ENCODE data around the gene EED.

EED gene

DNA sequence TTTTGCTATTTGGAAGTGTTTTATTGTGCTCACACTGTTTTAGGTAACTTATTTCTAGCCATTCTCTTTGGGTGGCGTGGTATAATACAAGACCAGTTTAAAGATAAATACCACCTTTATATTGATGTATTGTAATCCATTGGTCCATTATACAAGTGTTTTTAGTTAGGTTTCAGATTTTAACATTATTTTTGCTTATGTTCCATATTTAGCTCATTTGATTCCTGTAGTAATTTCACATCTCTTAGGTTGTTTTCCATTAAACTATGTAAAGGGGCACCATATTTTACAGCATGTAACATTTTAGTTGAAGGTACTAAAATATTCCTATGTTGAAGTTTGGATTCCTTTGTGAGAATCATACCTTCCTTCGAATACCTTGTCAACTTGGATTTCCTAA is 20.1 kb downstream of the EED start:
- no peak for DNase-seq (ENCODE audit: low spot score)
- TF ChIP-seq, protein P1, sequence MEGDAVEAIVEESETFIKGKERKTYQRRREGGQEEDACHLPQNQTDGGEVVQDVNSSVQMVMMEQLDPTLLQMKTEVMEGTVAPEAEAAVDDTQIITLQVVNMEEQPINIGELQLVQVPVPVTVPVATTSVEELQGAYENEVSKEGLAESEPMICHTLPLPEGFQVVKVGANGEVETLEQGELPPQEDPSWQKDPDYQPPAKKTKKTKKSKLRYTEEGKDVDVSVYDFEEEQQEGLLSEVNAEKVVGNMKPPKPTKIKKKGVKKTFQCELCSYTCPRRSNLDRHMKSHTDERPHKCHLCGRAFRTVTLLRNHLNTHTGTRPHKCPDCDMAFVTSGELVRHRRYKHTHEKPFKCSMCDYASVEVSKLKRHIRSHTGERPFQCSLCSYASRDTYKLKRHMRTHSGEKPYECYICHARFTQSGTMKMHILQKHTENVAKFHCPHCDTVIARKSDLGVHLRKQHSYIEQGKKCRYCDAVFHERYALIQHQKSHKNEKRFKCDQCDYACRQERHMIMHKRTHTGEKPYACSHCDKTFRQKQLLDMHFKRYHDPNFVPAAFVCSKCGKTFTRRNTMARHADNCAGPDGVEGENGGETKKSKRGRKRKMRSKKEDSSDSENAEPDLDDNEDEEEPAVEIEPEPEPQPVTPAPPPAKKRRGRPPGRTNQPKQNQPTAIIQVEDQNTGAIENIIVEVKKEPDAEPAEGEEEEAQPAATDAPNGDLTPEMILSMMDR (IDR thresholded peaks at IDR 0.05; ENCODE audit: extremely low read depth, missing control alignments) = no peak

DNA sequence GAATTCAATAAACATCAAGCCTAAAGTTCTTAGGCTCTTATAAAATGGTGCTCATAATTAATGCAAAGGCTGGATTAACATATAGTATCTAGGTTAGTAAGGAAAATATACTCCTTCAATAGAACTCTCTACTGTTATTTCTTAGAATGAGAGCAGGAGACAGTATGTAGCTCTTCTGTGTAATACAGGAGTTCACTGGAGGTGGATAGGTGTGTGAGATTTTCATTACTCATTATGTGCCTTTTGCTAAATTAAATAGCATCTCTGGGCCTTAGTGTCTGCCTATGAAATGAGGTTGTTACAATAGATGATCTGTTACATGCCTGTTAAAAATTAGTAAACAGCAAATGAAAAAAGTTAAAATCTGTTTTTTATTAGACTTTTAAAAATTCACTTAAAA is 20.6 kb downstream of the EED start:
- TF ChIP-seq, protein P1 (IDR thresholded peaks at IDR 0.05; ENCODE audit: extremely low read depth, missing control alignments) = no peak
- no peak for DNase-seq (ENCODE audit: low spot score)

- no peak for DNase-seq (ENCODE audit: low spot score)
- TF ChIP-seq, protein P1 (IDR thresholded peaks at IDR 0.05; ENCODE audit: extremely low read depth, missing control alignments) = no peak
Measured at GRCh38 chr11:86269645-86270044, 25.1 kb downstream of the EED start.

- DNase-seq (ENCODE audit: low spot score) = no peak
- TF ChIP-seq, protein P1 (IDR thresholded peaks at IDR 0.05; ENCODE audit: extremely low read depth, missing control alignments) = no peak
Measured at GRCh38 chr11:86274503-86274902, 29.9 kb downstream of the EED start.

GRCh38 chr11:86274999-86275398 is 30.4 kb downstream of the EED start:
- DNase-seq (ENCODE audit: low spot score) = no peak
- TF ChIP-seq, protein P1 (IDR thresholded peaks at IDR 0.05; ENCODE audit: extremely low read depth, missing control alignments) = no peak

GRCh38 chr11:86275493-86276370 is 31.2 kb downstream of the EED start:
- TF ChIP-seq, protein P1 (IDR thresholded peaks at IDR 0.05; ENCODE audit: extremely low read depth, missing control alignments) = no peak
- DNase-seq (ENCODE audit: low spot score) = no peak

DNA sequence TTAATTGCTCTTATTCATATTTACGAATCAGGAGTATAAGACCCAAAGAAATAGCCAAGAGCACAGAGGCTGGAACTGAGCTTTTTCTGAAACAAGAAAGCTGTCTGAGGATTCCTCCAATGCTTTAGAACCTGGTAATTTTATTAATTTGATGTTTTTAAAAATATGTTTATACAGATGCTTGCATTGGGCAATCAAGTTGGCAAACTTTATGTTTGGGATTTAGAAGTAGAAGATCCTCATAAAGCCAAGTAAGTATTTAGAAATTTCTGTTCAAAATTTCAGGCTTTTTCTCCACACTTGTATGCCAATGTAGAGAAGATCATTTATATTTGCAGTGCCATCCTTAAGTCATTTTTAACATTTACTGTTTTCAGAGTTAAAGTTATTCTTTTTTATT is 33.2 kb downstream of the EED start:
- DNase-seq (ENCODE audit: low spot score) = no peak
- TF ChIP-seq, protein P1 (IDR thresholded peaks at IDR 0.05; ENCODE audit: extremely low read depth, missing control alignments) = no peak
